ENCODE data around the gene ZBTB38.

GRCh38 chr3:141380279-141380678 is 12.0 kb downstream of the ZBTB38 start:
- no peak for TF ChIP-seq CTCF (conservative IDR thresholded peaks at IDR 0.05)
- no peak for TF ChIP-seq EZH2 (IDR thresholded peaks at IDR 0.05; ENCODE audit: low read depth)
